NOMO-1 treated with dmso at 0.1 percent for 144 hours (cell line): ENCODE results near the gene ACAT1.
A peak's percentile ranks its signal among the peaks of the same experiment; 100 is the strongest.
"Not testable (repeated sequence)": the region's sequence is repeated elsewhere in the genome, so short reads cannot be mapped to it uniquely, and the experiment has no call there.

ENCODE experiments used
- DNase-seq: peaks from one replicate; lab custom pipeline; 2025; ENCODE audit not compliant: unreplicated experiment; lab: John Stamatoyannopoulos, UW

ACAT1 gene

DNA sequence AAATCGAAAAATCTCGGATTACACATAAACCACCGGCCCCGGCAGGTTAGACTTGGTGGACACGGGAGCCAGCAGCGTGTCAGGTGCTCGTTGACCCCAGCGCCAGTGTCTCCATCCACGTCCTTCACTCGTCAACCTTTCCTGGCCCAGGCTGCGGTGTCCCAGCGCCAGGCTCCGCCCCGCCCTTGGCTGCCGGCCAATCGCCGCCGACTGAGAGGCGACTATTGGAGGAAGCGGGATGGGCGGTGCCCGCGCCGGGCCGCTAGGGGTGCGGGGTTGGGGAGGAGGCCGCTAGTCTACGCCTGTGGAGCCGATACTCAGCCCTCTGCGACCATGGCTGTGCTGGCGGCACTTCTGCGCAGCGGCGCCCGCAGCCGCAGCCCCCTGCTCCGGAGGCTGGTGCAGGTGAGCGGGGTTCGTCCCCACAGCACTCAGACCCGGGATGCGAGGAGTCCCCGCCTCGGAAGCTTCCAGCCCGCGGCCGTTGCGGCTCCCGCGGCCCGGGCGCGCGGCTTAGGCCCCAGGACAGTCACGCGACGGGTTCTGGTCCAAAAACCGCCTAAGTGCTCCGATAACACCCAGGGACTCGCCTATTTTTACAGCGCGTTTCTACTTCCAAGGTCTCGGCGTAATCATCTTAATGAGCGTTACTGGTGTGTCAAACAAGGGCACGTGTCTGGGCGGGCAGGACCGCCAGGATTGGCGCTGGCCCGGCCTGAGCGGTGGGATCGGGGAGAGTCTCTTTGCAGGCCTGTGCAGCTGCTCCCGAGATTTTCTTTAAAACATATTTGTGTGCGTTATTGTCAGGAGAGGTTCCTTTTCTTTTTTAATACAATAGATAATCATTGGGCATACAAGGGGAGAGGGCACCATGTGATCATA, at the start of gene ACAT1:
ACAT1 (plus strand) TSS at position 294 of the 882 bp plus-strand sequence; CDS start at position 334, 40 bp downstream.
- DNase-seq, result peak; percentile 86

GRCh38 chr11:108084811-108085210, 36.6 kb upstream of the ACAT1 start:
- DNase-seq, result no peak

DNA sequence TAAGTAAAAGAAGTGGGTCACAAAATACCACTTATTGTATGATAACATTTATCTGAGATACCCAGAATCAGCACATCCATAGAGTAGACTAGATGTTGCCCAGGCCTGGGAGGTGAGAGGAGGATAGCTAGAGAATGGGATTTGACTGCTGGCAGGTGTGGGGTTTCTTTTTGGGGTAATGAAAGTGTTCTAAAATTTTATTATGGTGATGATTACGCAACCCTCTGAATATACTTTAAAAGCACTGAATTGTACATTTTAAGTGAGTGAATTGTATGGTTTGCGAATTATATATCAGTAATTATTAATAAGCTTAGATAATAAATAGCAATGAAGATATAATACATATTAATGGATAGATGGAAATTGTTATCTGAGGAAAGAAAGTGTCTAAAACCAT, 35.7 kb upstream of the ACAT1 start:
- DNase-seq, result no peak

GRCh38 chr11:108092134-108092533, 29.2 kb upstream of the ACAT1 start:
- DNase-seq, result no peak

DNA sequence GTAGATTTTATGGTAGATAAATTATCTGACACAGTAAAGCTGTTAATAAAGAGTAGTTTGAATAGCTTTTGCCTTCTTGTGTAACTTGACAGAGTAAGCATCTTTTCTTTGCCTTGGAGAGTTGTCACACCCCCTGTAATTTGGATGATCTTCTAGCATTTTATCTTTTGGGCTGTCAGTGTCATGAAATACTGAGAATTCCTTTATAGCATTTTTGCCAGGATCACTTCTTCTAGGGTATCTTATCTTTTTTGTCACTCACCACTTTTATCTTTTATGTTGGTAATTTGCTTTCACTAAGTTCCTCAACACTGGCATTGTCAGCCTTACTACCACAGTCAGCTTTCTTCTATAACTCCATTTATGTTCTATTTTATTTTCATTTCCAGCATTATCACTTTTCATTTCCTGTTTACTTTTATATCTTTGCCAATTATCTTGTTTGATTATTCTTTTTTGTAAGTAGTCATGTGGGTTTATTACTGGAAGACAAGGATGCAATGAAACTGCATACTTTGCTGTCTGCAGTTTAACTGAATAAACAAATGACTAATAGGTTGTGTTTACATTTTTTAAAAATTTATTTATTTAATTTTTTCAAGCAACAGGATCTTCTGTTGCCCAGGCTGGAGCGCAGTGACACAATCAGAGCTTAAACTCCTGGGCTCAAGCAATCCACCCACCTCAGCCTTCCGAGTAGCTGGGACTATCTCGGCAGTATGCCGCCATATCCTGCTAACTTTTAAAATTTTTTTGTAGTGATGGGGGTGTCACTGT, 28.1 kb upstream of the ACAT1 start:
- no peak for DNase-seq

GRCh38 chr11:108097179-108097578, 24.2 kb upstream of the ACAT1 start:
- no peak for DNase-seq

DNA sequence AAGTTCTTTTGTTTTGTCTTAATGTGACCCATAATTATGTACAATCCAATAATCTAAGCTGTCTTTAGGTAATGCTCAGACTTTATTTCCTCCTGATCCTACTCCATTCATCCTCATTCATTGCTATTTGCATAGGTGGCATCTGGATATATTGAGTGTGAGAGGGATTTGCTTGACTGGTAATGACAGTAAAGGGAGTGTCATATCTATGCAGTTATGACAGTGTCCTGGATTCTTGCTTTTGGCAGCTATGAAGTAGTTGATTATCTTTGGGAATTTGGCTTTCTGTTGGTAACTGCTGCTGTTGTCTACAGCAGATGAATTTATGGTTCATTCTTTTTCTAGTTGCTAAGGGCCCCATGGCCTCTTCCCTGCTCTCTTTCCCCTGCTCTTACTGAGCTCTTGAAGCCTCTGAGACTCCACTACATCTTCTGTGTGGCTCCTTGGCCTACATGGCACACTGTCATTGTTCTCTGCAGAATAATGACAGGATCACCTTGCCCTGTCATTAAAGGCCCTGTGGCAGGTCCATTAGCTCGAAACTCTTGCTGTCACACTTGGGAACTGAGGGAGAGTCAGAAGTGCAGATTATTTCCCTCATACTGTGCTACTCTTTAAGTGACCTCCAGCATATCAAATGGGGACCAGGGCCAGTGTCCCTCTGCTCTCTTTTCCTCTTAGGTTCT, 20.1 kb upstream of the ACAT1 start:
- DNase-seq, result no peak

- no peak for DNase-seq
Observed at GRCh38 chr11:108111126-108111525, 10.2 kb upstream of the ACAT1 start.

GRCh38 chr11:108112057-108112456, 9.3 kb upstream of the ACAT1 start:
- no peak for DNase-seq

- no peak for DNase-seq
Observed at GRCh38 chr11:108115500-108116140, 5.7 kb upstream of the ACAT1 start.

DNA sequence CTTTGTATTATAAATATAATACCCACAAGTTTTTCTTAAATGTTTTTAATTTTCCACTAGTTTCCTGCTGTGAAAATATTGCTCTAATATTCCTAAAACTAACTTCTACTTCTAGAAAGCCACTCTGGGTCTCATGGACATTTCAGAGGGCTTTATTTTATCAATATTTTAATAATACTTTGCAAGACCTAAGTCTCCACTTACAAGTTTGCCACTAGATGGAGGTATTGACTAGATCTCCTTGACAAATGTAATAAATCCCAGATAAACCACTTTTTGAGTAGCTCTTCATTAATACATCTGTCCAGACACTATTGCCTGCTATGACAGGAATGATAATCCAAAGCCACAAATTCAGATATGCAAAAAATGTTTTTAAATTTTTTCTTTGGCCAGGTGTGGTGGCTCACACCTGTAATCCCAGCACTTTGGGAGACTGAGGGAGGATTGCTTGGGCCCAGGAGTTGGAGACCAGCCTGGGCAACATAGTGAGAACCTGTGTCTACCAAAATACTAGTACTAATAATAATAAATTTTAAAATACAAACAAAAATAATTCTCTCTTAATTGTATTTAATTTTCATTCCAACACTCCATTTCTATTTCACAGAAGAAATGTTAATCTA, 3.5 kb upstream of the ACAT1 start:
- DNase-seq, result no peak

- not testable (repeated sequence) for DNase-seq
Observed at GRCh38 chr11:108120936-108121273, 462 bp upstream of the ACAT1 start.

DNA sequence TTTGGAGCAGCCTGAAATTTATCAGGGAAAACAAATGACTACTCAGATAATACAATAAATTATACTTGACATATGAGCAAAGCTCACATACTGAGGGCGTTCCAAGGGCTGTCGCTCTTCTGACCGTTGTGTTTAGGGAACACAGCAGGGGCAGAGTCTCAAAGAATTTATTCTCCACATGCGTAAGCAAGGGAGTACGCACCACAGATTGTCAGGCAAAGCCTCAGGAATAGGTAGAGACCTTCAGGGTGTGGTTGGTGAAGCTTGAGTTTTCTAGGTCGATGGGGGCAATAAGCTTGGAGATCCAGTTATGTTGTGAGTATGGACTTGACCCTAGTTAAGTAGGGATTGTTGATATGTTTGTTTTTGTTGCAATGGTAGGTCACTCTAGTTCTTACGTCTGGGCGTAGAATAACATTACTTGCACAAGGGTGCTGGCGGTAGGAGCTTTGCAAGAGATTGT, 830 bp downstream of the ACAT1 start:
- DNase-seq, result no peak

- no peak for DNase-seq
Observed at GRCh38 chr11:108125096-108125495, 3.7 kb downstream of the ACAT1 start.

DNA sequence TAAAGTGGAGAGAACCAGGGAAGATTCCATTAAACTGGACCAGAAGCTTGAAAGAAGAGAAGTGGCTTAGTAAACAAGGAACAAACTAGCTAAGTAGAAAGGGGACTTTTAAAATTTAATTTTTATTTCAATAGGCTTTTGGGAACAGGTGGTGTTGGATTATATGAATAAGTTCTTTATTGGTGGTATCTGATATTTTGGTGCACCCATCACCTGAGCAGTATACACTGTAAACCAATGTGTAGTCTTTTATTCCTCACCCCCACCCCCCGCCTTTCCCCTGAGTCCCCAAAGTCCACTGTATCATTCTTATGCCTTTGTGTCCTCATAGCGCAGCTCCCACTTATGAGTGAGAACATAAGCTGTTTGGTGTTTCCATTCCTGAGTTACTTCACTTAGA, 7.4 kb downstream of the ACAT1 start:
- DNase-seq, result no peak

GRCh38 chr11:108131993-108132392, 10.6 kb downstream of the ACAT1 start:
- DNase-seq, result no peak

DNA sequence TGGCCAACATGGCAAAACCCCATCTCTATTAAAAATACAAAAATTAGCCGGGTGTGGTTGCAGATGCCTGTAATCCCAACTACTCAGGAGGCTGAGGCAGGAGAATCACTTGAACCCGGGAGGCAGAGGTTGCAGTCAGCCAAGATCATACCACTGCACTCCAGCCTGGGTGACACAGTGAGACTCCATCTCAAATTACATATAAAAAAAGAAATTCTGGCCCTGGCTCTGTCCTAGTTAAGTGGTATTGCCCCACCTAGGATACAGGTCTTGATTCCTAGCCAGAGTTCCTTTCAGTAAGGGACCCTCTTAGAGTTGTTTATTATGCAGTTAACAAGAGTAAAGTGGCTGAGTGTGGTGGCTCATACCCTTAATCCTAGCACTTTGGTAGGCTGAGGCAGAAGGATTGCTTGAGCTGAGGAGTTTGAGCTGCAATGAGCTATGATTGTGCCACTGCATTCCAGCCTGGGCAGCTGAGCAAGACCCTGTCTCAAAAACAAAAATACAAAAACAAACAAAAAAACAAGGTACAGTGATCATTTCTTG, 11.7 kb downstream of the ACAT1 start:
- not testable (repeated sequence) for DNase-seq

DNA sequence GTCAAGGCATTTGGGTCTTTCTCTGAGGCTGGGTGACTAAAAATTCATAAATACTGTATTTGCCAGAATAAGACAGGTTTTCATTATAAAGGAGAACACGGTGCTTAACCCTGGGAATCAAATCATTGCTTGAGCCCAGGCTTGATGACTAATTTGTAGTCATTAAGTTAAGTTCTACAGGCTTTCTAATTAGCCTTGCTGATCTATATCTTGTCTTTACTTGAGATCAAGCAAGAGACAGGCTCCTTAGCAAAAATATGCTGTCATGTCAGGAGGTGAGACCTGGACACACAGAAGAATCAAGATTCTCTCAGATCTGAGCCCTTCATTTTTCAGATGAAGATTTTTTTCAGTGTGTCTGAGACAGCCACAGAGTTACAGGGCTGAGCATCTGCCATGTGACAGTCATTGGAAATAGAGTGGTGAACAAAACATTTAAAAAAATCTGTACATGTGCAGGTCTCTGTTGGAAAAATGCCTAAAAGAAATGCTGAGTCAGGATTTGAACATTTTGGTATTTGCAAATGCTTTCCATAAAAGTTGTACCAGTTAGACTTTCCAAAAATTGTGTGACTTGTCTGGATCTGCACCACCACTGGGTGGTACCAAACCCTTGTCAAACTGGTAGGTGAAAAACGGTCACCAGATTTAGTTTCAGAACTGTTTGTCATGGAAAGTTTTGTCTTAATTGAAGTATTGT, 14.6 kb downstream of the ACAT1 start:
- no peak for DNase-seq

DNA sequence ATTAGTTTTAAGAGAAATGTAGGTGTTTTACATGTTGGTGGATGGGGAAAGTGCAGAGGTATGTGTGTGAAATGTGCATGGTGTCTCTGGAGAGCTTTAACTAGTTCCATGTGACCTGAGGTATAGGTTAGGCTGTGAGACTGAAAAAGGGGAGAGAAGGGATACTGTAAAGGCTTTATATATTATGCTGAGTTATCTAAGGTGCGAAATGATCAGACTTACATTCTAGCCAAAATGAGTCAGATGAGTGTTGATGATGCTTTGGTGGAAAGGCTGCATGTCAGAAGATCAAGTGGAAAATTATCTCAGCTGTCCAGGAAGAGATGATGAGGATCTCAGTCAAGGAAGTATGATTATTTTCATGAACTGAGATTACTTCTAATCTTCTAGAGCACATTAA, 15.8 kb downstream of the ACAT1 start:
- DNase-seq, result no peak

DNA sequence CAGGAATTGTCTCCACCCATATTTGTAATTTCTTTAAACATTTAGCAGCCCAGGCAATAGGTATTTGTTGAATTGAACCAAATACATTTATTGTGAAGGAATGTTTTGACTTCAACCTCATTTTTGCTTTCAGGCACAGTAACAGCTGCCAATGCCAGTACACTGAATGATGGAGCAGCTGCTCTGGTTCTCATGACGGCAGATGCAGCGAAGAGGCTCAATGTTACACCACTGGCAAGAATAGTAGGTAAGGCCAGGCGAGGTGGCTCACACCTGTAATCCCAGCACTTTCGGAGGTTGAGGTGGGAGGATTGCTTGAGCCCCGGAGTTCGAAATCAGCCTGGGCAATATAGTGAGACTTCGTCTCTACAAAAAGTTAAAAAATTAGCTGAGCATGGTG, 20.9 kb downstream of the ACAT1 start:
- DNase-seq, result no peak
